ENCODE measurements around the gene FLT4. TPM values are rescaled to one million over a fixed set of nuclear protein-coding genes. Genes with fewer than 3 reads are reported as not detected.

Gene FLT4
- total RNA-seq, 1 donor from 2014 or later = 11.7 TPM

DNA sequence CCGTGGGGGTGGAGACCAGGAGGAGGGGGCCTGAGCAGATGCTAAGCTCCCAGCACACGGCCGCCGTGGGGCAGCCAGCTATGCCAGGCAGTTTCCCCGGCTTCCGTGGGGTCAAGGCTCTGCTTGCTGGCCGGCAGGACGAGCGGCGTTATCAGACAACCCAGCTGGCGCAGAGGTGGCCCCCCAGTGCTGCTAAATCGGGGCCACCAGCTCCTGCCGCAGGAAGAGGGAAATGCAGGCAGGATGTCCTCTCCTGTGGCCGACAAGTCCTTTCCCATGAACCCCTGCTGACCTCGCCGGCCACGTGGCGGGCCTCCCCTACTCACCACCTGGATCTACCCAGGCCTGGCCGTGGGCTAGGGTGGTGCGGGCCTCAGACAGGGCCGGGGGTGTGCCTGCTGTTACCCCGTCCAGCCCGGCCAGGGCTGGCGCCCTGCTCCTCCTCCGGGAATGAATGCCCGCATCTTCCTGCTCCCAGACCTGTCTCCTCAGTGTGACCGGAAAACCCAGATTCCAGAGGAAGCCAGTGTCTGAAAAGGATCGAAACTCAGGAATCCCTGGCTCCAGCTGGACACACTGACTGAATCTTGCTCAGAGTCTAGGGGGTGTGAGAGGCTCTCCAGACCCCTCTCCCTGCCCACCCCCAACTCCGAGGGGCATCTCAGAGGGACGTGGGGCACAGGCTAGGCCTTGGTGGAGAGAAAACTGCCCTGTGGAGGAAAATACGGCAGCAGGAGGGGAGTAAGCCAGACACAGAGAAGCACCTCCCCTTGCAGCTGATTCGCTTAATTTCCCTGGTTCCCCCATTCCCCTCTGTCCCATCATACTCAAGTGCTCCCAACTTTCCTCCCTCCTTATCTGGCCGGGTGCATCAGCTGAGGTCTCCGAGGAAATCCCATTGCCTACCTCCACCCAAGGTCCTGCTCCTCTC, 3.9 kb downstream of the FLT4 start:
- ATAC-seq = no peak
- intact Hi-C loops (cut with DNase I) = no loop called here
- DNase-seq (ENCODE audit: low spot score) = peak; percentile 42

DNA sequence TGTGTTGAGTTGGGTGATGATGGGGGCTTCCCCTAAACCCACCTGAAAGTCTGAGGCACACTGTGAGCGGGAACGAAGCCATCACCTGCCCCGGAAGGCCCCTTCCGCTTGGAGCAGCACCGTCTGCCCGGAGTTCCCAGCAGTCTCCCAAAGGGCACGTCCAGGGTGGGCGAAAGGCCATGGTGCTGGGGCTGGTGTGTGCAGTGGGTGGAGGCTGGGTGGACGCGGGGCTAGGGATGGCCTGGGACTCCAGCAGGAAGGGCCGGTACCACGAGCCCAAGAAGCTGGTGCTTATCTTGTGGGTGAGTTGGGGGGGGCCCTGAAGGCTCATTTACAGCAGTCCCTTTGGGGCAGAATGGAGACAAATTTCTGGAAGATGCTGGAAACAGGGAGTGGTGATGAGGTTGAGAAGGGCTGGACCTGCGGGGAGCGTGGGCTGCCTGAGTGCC, 4.6 kb downstream of the FLT4 start:
- DNase-seq (ENCODE audit: low spot score) (no peak), ATAC-seq (no peak)
- intact Hi-C loops (cut with DNase I) = no loop called here

DNA sequence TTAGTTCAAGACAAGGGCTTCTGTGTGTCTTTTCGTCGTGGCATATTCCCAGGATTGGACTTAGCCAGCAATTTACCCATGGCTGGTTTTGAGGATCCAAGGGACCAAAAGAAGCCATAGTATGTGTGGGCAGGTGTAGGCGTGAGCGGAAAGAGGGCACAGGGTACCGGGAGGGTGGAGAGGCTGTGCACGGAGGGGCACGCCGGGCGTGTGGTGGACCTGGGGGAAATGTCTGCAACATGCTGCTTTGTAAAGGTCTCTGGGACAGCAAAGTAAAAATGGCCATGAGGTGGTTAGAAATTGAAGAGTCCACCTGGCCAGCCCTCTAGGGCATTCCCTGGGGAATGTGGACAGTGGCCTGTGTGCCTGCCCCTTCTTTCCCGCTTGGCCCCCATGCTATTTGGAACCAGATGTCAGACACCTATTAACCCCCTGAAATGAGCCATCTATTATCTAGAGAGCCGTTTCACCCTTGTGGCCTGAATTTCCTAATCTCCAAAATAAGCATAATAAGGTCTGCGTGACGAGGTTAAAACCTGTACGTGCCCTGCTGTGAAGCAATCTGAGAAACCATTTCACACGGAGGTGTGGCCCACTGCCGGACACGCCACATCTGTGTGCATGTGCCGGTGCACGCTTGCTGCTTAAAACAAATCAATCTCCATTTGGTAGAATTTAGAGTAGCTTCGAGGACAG, 5.1 kb downstream of the FLT4 start:
- DNase-seq (ENCODE audit: low spot score) = no peak
- ATAC-seq = no peak
- intact Hi-C loops (cut with DNase I) = no loop called here

GRCh38 chr5:180643191-180643851, 6.1 kb downstream of the FLT4 start:
- intact Hi-C loops (cut with DNase I) = no loop called here
- no peak for ATAC-seq
- DNase-seq (ENCODE audit: low spot score) = no peak

- DNase-seq (ENCODE audit: low spot score) (no peak), ATAC-seq (no peak)
- intact Hi-C loops (cut with DNase I) = no loop called here
Observed at GRCh38 chr5:180642779-180643178, 6.6 kb downstream of the FLT4 start.

DNA sequence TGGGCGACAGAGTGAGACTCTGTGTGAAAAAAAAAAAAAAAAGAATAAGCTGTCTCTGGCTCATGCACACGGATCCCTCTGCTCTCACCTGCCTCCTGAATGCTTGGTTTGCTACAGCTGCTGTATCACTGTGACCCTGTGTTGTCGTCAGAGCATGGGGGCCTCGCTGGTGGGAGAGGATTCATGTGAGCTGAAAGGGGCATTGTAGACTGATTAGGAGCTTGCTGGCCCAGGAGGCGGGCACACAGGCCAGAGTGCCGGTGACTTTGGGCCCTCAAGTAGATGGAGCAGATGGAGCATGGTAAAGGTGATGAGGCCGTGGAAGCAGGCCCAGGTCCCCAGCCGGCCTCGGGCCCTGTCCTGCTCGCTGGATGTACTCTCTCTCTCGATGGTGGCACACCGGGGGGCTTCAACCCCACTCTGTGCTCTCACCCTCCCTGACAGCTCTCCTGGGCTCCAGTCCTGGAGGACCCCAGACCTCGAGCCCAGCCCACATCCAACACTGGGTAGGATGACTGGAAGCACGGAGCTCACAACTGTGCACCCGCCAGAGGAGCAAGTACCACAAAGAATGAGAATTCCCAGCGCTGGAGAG, 7.1 kb downstream of the FLT4 start:
- DNase-seq (ENCODE audit: low spot score) (no peak), ATAC-seq (no peak)
- intact Hi-C loops (cut with DNase I) = no loop called here

DNA sequence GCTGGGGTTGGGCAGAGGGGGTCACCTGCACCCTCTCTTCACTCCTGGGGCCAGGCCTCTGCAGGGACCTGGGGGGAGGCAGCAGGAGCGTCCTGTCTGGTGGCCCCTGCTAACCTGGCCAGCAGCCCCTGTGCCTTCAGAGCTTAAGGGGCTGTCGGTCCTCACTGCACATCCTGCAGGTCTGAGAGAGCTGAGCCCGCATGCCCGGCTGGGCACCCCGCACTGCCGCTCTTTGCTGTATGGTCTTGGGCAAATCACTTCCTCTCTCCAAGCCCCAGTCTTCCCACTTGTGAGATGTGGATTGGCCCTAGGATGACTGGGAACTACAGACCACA, 7.9 kb downstream of the FLT4 start:
- ATAC-seq = no peak

DNA sequence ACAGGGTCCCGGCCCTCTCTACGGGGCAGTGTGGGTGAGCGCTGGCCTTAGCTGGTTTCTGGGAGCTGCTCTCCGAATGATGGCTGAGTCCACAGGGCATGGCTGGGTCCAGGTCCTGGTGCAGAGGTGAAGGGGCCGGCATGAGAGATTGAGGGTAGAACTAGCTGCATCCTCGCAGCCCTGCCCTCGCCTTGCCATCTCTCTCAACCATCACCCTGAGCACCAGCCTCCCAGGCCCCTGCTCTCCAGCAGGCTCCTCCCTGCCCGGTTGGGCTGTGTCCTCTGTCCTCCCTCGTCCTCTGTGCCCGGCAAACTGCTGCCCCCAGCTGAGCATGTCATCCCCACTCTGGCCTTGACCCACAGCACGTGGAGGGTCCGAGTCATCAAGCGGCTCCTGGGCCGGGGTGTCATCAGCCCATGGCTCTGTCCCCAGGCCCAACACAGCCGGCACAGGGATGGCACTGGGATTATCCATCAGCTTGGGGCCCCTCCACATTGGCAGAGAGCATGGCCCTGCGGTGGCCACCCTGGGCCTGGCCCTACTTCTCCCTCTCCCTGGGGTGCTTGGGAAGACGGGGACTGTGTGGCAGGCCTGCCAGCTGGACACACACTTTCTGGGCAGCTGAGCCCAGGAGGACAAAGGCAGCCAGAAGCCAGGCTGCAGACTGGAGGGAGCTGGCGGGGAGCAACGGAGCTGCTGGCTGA, 8.4 kb downstream of the FLT4 start:
- ATAC-seq (no peak), DNase-seq (ENCODE audit: low spot score) (no peak)
- intact Hi-C loops (cut with DNase I) = no loop called here

More for the DNA sequence above, 7.9 kb downstream of the FLT4 start:
- intact Hi-C loops (cut with DNase I) = no loop called here
- no peak for DNase-seq (ENCODE audit: low spot score)

DNA sequence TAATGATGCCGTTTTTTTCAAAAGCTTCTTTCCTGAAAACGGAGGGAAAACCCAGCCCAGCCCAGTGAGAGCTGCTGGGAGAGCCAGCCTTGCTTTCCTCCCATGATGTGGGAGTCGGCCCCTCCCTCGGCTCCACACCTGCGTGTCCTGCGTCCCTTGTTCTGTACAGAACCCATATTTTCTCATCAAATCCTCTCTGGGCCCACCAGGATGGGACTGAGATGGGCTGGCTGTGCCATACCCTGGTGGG, 8.9 kb downstream of the FLT4 start:
- intact Hi-C loops (cut with DNase I) = no loop called here
- no peak for DNase-seq (ENCODE audit: low spot score)
- ATAC-seq = no peak

DNA sequence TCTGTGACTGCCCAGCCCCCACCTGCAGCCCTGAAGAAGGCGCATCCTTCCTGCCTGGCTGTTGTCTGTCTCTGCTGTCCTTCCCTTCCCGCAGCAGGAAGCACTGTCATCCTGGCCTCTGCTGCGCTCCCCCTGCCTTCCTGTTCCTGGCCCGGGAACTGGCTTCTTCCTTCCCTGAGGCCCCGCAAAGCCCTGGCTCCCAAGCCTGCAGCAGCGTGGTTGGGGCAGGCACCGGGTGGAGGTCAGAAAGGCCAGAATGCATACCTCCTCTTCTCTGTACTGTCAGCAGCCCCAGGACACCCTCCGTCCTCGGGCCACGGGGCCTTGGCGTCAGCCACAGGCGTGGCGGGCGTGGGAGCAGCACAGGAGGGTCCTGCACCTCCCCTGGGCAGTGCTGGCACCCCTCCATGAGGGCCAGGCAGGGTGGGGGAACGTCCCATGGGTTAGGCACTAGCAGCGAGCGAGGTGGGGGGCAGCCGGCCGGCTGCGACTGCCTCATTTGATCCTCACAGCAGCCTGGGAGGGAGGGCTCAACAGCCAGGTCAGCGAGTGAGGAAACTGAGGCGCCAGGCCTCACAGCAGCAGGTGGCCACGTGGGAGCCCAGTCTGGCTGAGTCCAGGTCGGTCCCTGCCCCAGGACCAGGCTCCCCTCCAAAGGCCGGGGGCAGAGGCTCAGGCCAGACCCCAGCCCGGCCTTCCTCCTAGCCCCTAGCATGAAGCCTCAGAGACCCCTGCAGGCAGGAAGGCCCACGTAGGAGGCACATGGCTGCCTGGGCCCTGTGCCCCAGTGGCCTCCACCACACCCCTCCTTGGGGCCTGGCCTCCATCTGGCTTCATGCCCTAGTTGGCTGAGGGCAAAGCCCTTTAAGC, 9.4 kb downstream of the FLT4 start:
- intact Hi-C loops (cut with DNase I) = no loop called here
- DNase-seq (ENCODE audit: low spot score) = peak; percentile 45
- ATAC-seq = no peak

DNA sequence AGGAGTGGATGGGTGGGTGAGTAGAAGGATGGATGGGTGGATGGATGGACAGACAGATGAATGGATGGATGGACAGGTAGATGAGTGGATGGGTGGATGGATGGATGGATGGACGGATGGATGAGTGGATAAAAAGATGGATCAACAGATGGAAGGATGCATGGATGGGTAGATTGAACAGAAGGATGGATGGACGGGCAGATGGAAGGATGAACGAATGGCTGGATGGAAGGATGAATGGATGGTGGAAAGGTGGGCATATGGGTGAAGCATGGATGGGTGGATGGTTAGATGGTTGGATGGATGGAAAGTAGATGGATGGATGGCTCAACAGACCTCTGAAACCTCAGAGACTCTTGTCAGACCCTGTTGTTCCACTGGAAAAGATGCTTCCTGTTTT, 10.1 kb downstream of the FLT4 start:
- intact Hi-C loops (cut with DNase I) = no loop called here
- DNase-seq (ENCODE audit: low spot score) = no peak
- no peak for ATAC-seq

- intact Hi-C loops (cut with DNase I) = no loop called here
- ATAC-seq (no peak), DNase-seq (ENCODE audit: low spot score) (peak; percentile 40)
Observed at GRCh38 chr5:180637962-180638680, 11.3 kb downstream of the FLT4 start.

- intact Hi-C loops (cut with DNase I) = no loop called here
- ATAC-seq (no peak), DNase-seq (ENCODE audit: low spot score) (no peak)
Observed at GRCh38 chr5:180636403-180637075, 12.9 kb downstream of the FLT4 start.

DNA sequence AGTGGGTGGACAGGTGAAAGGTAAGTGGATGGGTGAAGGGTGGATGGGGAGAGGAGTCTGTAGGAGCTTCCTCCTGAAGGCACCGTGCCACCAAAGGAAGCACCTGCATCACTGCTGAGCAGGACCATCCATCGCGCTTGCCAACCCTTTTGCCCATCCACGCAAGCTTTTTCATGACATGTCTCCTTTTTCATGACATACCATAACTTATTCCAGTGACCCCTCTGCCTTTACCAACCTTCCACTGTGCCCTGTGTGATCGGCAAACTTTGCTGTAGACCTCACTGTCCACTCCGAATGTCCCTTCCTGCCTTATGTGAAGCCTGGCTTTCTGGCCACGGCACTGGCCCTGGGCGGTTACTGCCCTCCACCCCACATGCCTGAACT, 13.4 kb downstream of the FLT4 start:
- DNase-seq (ENCODE audit: low spot score) = no peak
- ATAC-seq = no peak
- intact Hi-C loops (cut with DNase I) = no loop called here

GRCh38 chr5:180633283-180634177, 15.9 kb downstream of the FLT4 start:
- DNase-seq (ENCODE audit: low spot score) (no peak), ATAC-seq (no peak)
- intact Hi-C loops (cut with DNase I) = no loop called here

GRCh38 chr5:180632768-180633167, 16.6 kb downstream of the FLT4 start:
- ATAC-seq (no peak), DNase-seq (ENCODE audit: low spot score) (no peak)
- intact Hi-C loops (cut with DNase I) = no loop called here

All from sciatic nerve (tissue), 2 donors.